Measurements from ENCODE around the gene CXCR1.
"Not testable (repeated sequence)": the region's sequence is repeated elsewhere in the genome, so short reads cannot be mapped to it uniquely, and the experiment has no call there.

The CXCR1 gene

DNA sequence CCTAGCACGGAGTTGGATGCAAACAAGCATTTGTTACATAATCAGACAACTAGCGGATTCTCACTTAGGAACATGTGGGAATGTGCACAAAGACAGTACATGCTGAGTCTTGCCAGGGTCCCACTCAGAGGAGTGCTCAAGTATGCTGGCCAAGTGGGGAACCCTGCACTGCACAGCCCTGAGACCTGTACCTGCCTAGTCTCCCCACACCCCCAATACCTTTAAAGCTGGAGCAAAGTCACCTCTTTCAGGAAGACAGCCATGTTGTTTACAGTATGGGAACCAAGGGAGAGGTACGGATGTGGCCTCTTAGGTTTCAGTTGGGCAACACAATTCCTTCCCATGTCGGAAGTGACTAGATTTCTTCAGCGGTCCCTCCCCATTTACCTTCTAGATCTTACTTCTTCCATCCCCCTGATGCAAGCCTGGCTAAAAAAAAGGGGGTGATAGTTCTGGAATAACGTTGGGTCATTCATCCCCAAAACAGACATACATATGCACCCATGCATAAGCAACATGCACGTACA is 10.7 kb downstream of the CXCR1 start:
- DNase-seq, result no peak

DNA sequence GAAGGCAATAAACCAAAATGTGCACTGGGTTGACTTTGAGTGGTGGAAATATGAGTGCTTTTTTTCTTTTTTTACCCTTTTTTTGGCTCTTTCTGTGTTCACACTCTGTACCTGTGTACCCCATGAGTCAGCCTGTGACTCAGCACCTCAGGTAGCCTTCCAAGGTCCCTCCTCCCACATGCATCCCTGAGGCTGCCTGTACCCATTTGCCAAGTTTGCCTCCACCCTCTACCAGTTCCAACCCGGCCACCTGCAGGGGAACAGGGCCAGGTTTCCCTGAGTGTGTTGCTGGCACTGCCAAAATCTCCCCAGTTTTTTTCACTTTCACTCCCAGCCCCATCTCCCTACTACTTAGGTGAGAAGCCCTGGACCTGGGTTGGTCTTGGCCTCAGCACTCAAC is 14.0 kb downstream of the CXCR1 start:
- DNase-seq, result no peak

DNA sequence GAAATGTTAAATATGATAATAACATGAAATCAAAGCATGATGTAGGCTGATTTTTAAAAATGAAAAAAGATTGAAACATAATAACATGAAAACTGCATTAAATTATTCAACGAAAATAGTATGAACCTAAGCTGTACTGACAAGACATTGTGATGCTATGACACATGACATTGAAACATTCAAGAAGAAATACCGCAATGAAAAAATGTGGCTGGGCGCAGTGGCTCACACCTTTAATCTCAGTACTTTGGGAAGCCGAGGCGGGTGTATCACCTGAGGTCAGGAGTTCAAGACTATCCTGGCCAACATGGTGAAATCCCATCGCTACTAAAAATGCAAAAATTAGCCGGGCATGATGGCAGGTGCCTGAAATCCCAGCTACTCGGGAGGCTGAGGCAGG is 14.6 kb downstream of the CXCR1 start:
- no peak for DNase-seq

DNA sequence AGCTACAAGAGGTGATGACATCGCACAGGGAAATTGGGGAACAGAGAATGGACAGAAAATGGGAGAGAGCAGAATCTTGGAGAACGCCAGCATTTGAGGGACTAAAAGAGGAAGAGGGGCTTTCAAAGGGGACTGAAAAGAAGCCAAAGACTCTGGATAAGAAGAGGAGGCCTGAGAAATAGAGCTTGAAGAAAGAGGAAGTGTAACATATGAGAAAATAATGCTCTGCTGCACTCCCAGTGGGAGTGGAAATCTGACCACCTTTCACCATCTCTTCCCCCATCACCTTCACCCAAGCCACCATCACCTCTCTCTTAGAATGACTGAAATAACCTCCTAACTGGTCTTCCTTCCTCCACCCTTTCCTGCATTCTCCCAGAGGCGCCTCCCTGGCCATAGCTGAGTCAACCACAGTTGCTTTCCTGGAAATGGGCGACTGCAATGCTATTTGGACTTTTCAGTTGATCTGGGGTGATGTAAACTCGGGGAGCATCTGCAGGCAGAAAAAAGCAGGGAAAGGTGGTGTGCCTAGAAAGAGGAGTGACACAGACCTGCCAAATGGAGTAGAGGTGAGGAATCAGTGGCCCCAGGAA is 16.8 kb downstream of the CXCR1 start:
- no peak for DNase-seq

DNA sequence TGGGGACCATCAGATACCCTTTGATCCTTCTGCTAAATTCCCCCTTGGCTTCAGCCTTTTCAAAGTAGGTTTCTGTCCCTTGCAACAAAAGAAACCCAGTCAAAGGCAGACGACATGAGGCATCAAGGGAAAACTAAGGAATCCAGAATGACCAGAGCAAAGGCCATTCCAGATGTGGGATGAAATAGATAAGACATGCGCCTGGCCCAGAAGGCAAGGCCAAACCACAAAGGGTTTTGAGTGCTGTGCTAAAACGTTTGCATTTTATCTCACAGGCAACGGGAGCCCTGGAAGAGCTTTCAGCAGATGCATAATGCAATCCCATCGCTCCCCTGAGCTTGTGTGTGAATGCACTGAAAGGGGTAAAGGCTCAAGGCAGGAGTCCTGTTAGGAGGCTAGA is 17.7 kb downstream of the CXCR1 start:
- DNase-seq, result no peak

DNA sequence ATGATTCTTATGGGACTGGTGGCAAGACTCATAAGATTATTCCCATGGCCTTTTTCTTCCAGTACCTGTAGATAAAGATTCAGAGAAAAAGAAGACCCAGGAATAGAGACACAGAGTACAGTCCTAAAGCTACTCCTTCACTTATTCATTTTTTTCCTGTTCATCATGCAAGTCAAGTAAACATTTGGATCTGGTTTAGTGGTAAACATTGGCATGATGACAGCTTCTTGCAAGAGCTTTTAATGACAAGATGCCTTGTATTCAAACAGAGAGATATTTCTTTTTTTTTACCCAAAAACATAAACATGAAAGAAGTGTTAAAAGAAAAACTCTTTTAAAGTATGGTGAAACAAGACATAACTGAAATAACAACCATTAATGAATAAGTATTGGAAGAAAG is 20.7 kb downstream of the CXCR1 start:
- DNase-seq, result no peak

DNA sequence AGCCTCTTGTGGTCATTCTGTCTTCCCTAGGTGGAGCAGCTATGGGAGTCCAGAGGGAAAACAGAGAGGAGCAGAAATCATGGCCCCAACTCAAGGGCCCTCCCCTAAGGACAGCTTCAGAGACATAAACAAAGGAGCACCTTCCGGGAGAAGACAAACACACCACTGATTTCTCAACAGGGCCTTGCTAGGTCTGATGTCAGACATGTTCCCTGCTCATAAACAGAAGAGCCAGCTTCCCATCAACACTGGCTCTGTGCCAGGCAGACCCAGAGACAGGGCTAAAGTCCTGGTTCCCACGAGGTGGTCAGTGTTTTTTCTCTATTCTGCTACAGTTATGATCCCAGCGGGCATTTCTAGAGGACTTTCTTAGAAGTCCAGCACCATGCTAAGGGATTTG is 21.6 kb downstream of the CXCR1 start:
- DNase-seq, result no peak

DNA sequence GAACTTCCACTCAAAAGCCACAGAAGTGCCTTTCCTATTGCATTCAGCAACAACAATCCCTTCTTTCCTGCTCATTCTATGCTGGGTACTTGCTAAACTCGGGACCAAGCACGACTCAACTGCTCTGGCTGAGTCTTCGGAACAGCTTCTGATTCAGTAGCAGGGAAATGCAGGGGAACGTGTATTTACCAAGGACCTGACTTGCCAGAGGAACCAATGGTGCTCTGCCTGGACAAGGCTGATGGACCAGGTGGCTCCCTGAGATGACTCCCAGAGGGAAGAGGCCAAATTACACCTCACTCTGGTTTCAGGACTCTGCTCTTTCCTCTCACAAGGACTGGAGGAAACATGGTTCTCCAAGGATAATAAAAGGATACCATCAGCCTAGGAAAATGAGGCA is 28.7 kb downstream of the CXCR1 start:
- DNase-seq, result no peak

DNA sequence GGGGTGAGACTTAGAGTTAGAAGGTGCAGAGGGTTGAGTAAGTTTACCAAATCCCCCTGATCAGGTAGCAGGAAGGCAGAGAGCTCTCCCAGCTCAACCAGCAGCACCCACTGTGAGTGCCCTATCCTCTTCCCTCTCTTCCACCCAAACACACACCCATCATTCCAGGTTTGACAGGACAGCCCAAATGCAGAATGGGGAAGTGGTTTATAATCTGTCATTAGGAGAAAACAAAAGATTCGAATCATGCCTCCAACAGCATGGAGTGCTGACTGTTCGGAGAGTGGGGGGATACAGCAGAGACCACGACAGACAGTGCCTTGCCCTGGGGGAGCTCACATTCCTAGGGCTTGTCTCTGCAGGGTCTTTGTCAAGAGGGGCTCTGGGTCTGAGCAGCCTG is 29.2 kb downstream of the CXCR1 start:
- no peak for DNase-seq

DNA sequence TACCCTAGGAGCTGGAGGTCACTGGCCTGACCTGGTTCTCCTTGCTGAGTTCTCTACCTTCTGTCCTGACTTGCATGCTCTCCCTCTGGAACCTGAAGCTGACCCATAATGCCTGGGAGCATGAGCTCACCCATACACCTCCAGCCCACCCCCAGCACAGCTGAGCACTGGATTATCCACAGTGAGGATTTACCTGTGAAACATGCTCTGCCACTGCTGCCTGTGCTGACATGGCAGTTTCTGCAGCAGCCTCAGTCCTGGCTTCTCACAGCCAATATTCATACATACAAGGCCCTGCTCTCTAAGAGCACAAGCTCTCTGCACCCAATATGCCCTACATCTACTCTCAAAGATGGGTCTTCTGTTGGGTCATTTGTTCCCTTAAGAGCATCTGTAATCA is 35.9 kb downstream of the CXCR1 start:
- DNase-seq, result no peak

DNA sequence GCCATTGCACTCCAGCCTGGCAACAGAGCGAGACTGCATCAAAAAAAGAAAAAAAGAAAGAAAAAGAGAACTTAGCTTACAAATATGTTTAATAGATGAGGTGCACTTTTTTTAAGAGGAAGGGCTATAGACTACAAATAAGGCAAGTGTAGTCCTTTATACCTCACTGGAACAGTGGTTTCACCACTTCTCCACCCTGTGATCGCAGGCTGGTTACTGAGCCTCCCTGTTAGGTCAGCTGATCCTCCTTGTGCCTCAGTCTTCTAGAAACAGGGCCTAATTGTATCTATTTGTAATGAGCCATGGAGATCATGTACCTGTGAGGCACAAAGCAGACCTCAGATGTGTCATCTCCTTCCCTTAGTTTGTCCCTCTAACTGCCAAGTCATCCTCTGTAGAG is 36.4 kb downstream of the CXCR1 start:
- DNase-seq, result no peak

DNA sequence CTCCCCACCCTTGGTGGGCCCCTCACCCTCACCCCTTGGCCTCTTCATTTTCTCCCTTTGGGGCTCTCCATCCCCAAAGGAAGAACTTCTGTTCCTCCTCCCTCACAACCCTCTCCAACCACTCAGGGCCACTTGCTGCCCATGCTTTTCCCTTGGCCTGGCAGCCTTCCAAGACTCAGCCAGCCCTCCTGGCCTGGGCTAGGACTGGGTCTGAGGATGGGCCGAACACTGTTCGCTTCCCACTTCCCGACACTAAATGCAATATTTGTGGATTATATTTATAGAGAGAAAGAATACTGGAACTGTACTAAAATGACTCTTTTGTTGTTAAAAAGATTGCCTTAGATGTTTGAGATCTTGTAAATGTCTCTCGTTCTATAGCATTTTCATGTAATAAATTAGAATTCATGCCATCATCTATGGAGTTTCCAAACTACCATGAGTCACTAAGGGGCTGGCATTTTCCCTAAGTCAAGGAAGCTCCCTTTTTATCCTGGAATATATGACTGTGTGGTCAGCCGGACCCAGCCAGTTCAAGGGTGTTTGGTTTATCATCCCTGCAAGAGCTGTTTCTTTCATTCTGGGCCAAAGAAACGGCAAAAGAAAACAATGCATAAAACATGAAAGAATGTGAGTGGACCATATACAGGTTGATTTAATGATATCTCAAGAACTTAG is 37.2 kb downstream of the CXCR1 start:
- DNase-seq, result no peak

DNA sequence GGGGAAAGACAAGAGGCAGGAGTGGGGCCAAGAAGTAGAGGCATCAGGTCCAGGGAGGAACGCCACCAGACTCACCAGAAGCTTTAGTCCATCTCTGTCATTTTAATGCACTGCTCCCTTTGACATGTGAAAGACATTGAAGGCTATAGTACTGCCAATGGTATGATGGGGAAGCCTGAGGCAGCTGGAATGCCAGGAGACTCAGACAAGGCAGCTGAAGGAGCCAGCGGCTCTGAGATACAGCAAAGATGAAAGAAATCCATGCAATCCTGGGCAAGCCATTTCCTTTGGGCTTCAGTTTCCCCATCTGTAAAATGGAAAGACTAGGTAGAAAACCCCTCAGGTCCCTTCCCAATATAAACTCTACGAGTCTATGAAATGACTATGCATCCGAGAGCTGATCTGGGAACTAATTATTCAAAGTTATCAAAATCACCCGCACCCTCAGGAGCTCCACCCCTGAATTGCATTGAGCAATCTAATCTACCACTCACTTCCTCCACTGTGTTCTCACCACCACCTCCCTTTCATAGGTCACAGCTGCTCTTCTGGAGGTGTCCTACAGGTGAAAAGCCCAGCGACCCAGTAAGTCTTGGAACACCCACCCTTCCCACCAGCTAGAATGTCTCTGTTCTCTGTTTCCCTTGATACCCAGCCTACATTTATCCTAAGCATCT is 37.8 kb downstream of the CXCR1 start:
- DNase-seq, result no peak

DNA sequence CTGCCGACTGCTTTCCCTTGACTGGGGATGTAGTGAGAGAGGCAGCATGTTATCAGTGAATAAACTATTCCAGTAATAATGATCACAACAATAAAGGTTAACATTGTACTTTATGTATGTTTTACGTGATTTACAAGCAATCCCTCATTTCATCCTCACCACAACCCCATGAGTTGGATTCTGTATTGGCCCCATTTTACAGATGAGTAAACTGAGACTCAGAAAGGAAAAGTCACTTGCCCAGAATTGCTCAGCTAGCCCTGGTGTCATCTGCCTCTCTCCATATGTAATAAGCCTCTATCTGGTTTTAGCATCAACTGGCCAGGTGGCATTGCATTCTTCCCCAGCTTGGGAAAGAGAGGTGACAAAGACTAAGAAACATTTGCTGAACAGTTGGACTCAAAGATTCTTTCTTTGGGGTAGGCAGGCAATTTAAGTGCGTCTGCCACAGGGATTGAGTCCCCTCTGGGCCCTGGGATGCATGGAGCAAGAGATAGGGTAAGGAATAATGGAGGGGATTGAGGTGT is 38.8 kb downstream of the CXCR1 start:
- DNase-seq, result no peak

DNA sequence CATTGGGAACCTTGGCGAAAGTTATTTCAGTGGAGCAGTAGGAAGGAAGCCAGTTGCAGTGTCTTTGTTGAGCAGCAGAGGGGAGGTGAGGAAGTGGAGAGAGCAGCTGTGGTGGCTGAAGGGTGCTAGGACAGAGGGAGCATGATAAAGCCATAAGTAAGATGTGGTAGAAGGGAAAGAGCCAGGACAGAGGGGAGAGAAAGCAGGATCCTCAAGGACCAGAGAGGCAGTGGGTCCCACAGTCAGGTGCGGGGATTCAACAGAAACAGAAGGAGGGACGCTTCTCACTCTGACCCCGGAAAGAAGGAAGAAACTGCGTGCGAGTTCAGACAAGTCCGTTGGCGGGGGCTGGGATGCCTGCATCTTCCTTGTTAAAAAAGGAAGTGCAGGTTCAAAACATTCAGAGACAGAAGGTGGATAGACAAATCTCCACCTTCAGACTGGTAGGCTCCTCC is 41.1 kb downstream of the CXCR1 start, which contains the start of gene CXCR2:
Gene CXCR2 (plus strand): TSS at position 403 of the 455 bp plus-strand sequence. CDS start 8,774 bp downstream, outside the sequence.
- DNase-seq, result peak; percentile 42

DNA sequence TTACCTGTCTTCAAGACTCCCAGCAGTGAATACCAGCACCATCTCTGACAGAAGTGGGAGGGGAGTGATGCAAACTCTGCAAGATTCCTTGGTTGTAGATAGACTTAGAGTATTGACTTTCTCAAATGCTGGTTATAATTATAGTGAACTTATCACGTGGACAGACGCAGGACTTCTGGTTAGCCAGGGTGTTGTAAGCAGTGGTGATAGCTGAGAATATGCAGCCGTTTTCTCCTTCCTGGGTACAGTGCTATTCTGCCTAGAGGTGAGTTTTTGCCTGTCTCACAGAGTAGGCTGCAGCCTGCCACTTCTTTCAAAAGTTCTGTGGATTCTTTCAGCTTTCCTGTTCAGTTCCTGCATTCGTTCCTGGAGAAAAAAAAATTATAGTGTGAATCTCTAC is 41.7 kb downstream of the CXCR1 start:
- DNase-seq, result no peak

DNA sequence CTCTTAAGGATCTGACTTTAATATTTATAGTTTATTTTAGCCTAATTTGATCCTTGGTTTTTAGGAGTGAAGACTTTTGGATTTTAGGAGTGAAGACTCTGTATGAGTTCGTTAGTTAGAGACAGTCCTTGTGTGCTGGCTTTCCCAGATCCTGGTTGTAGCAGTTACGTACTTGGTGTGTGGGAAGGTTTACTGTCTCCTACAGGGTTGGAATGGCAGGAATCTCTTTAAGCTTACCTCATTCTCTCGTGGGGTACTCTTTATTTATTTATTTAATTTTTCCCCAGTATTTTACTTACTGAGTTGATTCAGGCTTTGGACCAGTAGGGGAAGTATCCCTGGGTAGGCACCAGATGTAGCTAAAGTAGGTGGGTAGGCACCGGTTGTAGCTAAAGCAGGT is 42.8 kb downstream of the CXCR1 start:
- DNase-seq, result no peak

DNA sequence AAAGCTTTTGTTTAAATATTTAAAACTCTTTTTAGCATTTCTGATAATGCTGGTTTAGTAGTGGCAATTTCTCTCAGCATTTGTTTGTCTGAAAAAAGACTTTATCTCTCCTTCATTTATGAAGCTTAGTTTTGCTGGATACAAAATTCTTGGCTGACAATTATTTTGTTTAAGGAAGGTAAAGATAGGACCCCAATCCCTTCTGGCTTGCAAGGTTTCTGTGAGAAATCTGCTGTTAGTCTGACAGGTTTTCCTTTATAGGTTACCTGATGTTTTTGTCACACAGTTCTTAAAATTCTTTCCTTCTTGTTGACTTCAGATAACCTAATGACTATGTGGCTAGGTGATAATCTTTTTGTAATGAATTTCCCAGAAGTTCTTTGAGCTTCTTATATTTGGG is 44.5 kb downstream of the CXCR1 start:
- DNase-seq, result not testable (repeated sequence)

DNA sequence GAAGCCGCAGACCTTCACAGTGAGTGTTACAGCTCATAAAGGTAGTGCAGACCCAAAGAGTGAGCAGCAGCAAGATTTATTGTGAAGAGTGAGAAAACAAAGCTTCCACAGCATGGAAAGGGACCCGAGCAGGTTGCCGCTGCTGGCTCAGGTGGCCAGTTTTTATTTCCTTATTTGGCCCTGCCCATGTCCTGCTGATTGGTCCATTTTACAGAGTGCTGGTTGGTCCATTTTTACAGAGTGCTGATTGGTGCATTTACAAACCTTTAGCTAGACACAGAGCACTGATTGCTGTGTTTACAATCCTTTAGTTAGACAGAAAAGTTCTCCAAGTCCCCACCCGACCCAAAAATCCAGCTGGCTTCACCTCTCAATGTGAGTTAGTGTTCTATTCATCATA is 45.0 kb downstream of the CXCR1 start:
- DNase-seq, result not testable (repeated sequence)

Data from NCI-H2171 treated with DMSO at 0.1 percent for 48 hours (cell line).